K562 (cell line): ENCODE results near the gene ZNF451.

ENCODE experiments used
- CTCF ChIP-seq, 3 experiments: IDR thresholded peaks in 2 of 3; conservative IDR thresholded peaks in 1 of 3; 2 replicates each; pipeline ENCODE4 v1.5.1; 2011 to 2012; ENCODE audit warnings: low read length in 3 of 3, mild to moderate bottlenecking in 3 of 3, control low read depth in 2 of 3, improper control_type of control experiment in 1 of 3, inconsistent platforms in 1 of 3, low read depth in 1 of 3, mixed read lengths in 1 of 3, moderate library complexity in 1 of 3; ENCODE audit not compliant: insufficient read depth in 2 of 3
- EP300 ChIP-seq: IDR thresholded peaks from 2 replicates; pipeline ENCODE4 v1.6.1; 2012; ENCODE audit warnings: low read length, improper control_type of control experiment
- FOXA3 ChIP-seq, 2 experiments: fragments of 450-650 bp in 1 of 2; sonication (generic) in 1 of 2; formaldehyde crosslinking; IDR thresholded peaks in 1 of 2; conservative IDR thresholded peaks in 1 of 2; 2 replicates each; pipeline versions ENCODE4 v1.4.0 to v1.8.0; 2020 to 2022; ENCODE audit warnings: mild to moderate bottlenecking in 2 of 2, missing genetic modification reagents in 1 of 2
- NFIC ChIP-seq: fragments of 450-650 bp; IDR thresholded peaks from 2 replicates; pipeline ENCODE4 v1.6.1; 2017; ENCODE audit warnings: mild to moderate bottlenecking, inconsistent platforms
- POLR2A ChIP-seq: fragments of 450-650 bp; conservative IDR thresholded peaks from 2 replicates; pipeline ENCODE4 v1.6.1; 2016
- REST ChIP-seq, 2 experiments: fragments of 450-650 bp; formaldehyde crosslinking in 1 of 2; IDR thresholded peaks; 2 replicates each; pipeline versions ENCODE4 v1.4.0 to v1.6.1; 2014 to 2020; ENCODE audit warnings: mild to moderate bottlenecking in 2 of 2, borderline replicate concordance in 1 of 2, low read depth in 1 of 2
- SPI1 ChIP-seq: IDR thresholded peaks from 2 replicates; pipeline ENCODE4 v1.6.1; 2011; ENCODE audit warnings: low read depth, low read length, control low read depth, borderline replicate concordance
- UBTF ChIP-seq, 2 experiments: IDR thresholded peaks; 2 replicates each; pipeline ENCODE4 v1.6.1; 2012; ENCODE audit warnings: improper control_type of control experiment in 2 of 2, low read depth in 2 of 2, low read length in 2 of 2, borderline replicate concordance in 1 of 2
- ZNF507 ChIP-seq: conservative IDR thresholded peaks from 2 replicates; pipeline ENCODE4 v1.6.1; 2017; ENCODE audit warnings: missing genetic modification characterization, missing compliant biosample characterization
- ZNF696 ChIP-seq: fragments of 250-450 bp; sonication (Bioruptor Pico); conservative IDR thresholded peaks from 2 replicates; pipeline ENCODE4 v1.4.0; 2020; ENCODE audit warnings: mild to moderate bottlenecking, moderate library complexity

- no peak for TF ChIP-seq SPI1
- no peak for TF ChIP-seq FOXA3 (CRISPR knock-in tag; conservative IDR thresholded peaks at IDR 0.05 in 1 of 2, IDR thresholded peaks at IDR 0.05 in 1 of 2)
- no peak for TF ChIP-seq EP300
- TF ChIP-seq ZNF696 (CRISPR knock-in tag) = no peak
- TF ChIP-seq CTCF (IDR thresholded peaks at IDR 0.05 in 2 of 3, conservative IDR thresholded peaks at IDR 0.05 in 1 of 3; ENCODE audit: insufficient read depth in 2 of 3, low read depth in 1 of 3, low read length in 3 of 3) = no peak
- no peak for TF ChIP-seq REST (IDR thresholded peaks at IDR 0.05; ENCODE audit: borderline replicate concordance)
- TF ChIP-seq REST (CRISPR knock-in tag; IDR thresholded peaks at IDR 0.05; ENCODE audit: low read depth) = no peak
- TF ChIP-seq ZNF507 (tag) = no peak
- no peak for TF ChIP-seq POLR2A
- TF ChIP-seq NFIC = no peak
- 0 out of 4 replicates have a peak, but pooled peaks of 1 of the 2 experiments have one; percentile 59 for TF ChIP-seq UBTF (IDR thresholded peaks at IDR 0.05; ENCODE audit: borderline replicate concordance in 1 of 2, low read depth in 2 of 2, low read length in 2 of 2)
Measured at GRCh38 chr6:57173056-57173885, 83.3 kb downstream of the ZNF451 start.
